H9 (cell line): ENCODE measurements around the gene ALPG. TPM values are rescaled to one million over a fixed set of nuclear protein-coding genes. Genes with fewer than 3 reads are reported as not detected.
A peak's percentile ranks its signal among the peaks of the same experiment; 100 is the strongest.

Experiments used
- DNase-seq: peaks from one replicate; pipeline ENCODE4 v3.0.0-alpha.2; 2017
- H2AFZ ChIP-seq: one replicate; pipeline ENCODE4 v1.6.1; 2013; ENCODE audit warnings: mild to moderate bottlenecking, low read length, control low read depth, moderate library complexity
- H2AK5ac ChIP-seq: 2 replicates; pipeline ENCODE4 v1.6.1; 2013; ENCODE audit warnings: low read length, control low read depth, mixed read lengths; ENCODE audit not compliant: insufficient read length
- H2BK120ac ChIP-seq: one replicate; pipeline ENCODE4 v1.6.1; 2013; ENCODE audit warnings: low read depth, mild to moderate bottlenecking, low read length, control low read depth, inconsistent platforms; ENCODE audit not compliant: poor library complexity, severe bottlenecking
- H2BK12ac ChIP-seq: 2 replicates; pipeline ENCODE4 v1.6.1; 2013; ENCODE audit warnings: low read length, control low read depth, mixed read lengths, low read depth; ENCODE audit not compliant: insufficient read length
- H2BK15ac ChIP-seq: 2 replicates; pipeline ENCODE4 v1.6.1; 2013; ENCODE audit warnings: low read depth, low read length, control low read depth
- H2BK20ac ChIP-seq: one replicate; pipeline ENCODE4 v1.6.1; 2013; ENCODE audit warnings: low read depth, mild to moderate bottlenecking, low read length, control low read depth, inconsistent platforms; ENCODE audit not compliant: poor library complexity, severe bottlenecking
- H2BK5ac ChIP-seq: 2 replicates; pipeline ENCODE4 v1.6.1; 2013; ENCODE audit warnings: low read length, control low read depth, mixed read lengths; ENCODE audit not compliant: insufficient read length
- H3K14ac ChIP-seq: 2 replicates; pipeline ENCODE4 v1.6.1; 2013; ENCODE audit warnings: low read length, control low read depth; ENCODE audit not compliant: insufficient read depth
- H3K18ac ChIP-seq: 2 replicates; pipeline ENCODE4 v1.6.1; 2013; ENCODE audit warnings: low read depth, mild to moderate bottlenecking, mixed read lengths, low read length, control low read depth; ENCODE audit not compliant: insufficient read length
- H3K23ac ChIP-seq: 2 replicates; pipeline ENCODE4 v1.6.1; 2013; ENCODE audit warnings: low read length, control low read depth, mixed read lengths, low read depth; ENCODE audit not compliant: insufficient read length
- H3K23me2 ChIP-seq: 2 replicates; pipeline ENCODE4 v1.6.1; 2013; ENCODE audit warnings: low read depth, mild to moderate bottlenecking, mixed read lengths, low read length, control low read depth; ENCODE audit not compliant: insufficient read length, poor library complexity, severe bottlenecking
- H3K27ac ChIP-seq: 2 replicates; pipeline ENCODE4 v1.5.1; 2013; ENCODE audit warnings: low read length, control low read depth, mixed read lengths, low read depth; ENCODE audit not compliant: insufficient read length
- H3K27me3 ChIP-seq: 2 replicates; pipeline ENCODE4 v1.6.1; 2013; ENCODE audit warnings: low read length, control low read depth, inconsistent platforms; ENCODE audit not compliant: insufficient read depth
- H3K4ac ChIP-seq: 2 replicates; pipeline ENCODE4 v1.6.1; 2013; ENCODE audit warnings: low read depth, mild to moderate bottlenecking, control low read depth, inconsistent platforms, low read length, moderate library complexity
- H3K4me1 ChIP-seq: 2 replicates; pipeline ENCODE4 v1.6.1; 2013; ENCODE audit warnings: low read length, control low read depth, inconsistent platforms; ENCODE audit not compliant: insufficient read depth
- H3K4me2 ChIP-seq: 2 replicates; pipeline ENCODE4 v1.6.1; 2013; ENCODE audit warnings: low read length, control low read depth, mixed read lengths; ENCODE audit not compliant: insufficient read length, insufficient read depth
- H3K56ac ChIP-seq: 2 replicates; pipeline ENCODE4 v1.6.1; 2013; ENCODE audit warnings: low read depth, mild to moderate bottlenecking, mixed read lengths, low read length, control low read depth; ENCODE audit not compliant: insufficient read length
- H3K79me1 ChIP-seq: 2 replicates; pipeline ENCODE4 v1.6.1; 2013; ENCODE audit warnings: low read depth, mild to moderate bottlenecking, moderate library complexity, low read length, control low read depth, inconsistent platforms; ENCODE audit not compliant: insufficient read depth, poor library complexity, severe bottlenecking
- H3K79me2 ChIP-seq: 2 replicates; pipeline ENCODE4 v1.6.1; 2013; ENCODE audit warnings: low read length, control low read depth, inconsistent platforms; ENCODE audit not compliant: insufficient read depth
- H3K9ac ChIP-seq: 2 replicates; pipeline ENCODE4 v1.6.1; 2013; ENCODE audit warnings: low read length, control low read depth, mixed read lengths; ENCODE audit not compliant: insufficient read length; ENCODE audit errors: extremely low read depth
- H3K9me3 ChIP-seq: one replicate; pipeline ENCODE4 v1.6.1; 2013; ENCODE audit warnings: low read depth, low read length, inconsistent platforms; ENCODE audit not compliant: control insufficient read depth
- H3T11ph ChIP-seq: one replicate; pipeline ENCODE4 v1.6.1; 2013; ENCODE audit warnings: mild to moderate bottlenecking, low read length, control low read depth, inconsistent platforms
- H4K20me1 ChIP-seq: one replicate; pipeline ENCODE4 v1.6.1; 2013; ENCODE audit not compliant: control insufficient read depth, insufficient read length, insufficient read depth
- H4K5ac ChIP-seq: 2 replicates; pipeline ENCODE4 v1.6.1; 2013; ENCODE audit warnings: low read depth, mild to moderate bottlenecking, mixed read lengths, low read length, control low read depth; ENCODE audit not compliant: insufficient read length
- H4K8ac ChIP-seq: replicated peaks from 2 replicates; pipeline ENCODE4 v1.6.1; 2013; ENCODE audit warnings: low read length, control low read depth, mixed read lengths, low read depth; ENCODE audit not compliant: insufficient read length
- H4K91ac ChIP-seq: 2 replicates; pipeline ENCODE4 v1.6.1; 2013; ENCODE audit warnings: low read depth, mild to moderate bottlenecking, moderate library complexity, mixed read lengths, low read length, control low read depth; ENCODE audit not compliant: insufficient read length
- H3K27ac Mint-ChIP-seq, 3 experiments: 2 replicates in 2 of 3; 3 replicates in 1 of 3; pipeline ENCODE4 v1.8.0; 2020 to 2021; ENCODE audit warnings: mixed read lengths in 3 of 3, mild to moderate bottlenecking in 1 of 3, moderate library complexity in 1 of 3
- H3K27me3 Mint-ChIP-seq: 2 replicates; pipeline ENCODE4 v1.8.0; 2021; ENCODE audit warnings: low read depth, mild to moderate bottlenecking, moderate library complexity, mixed read lengths
- H3K36me3 Mint-ChIP-seq, 3 experiments: 2 replicates in 2 of 3; 3 replicates in 1 of 3; pipeline ENCODE4 v1.8.0; 2020 to 2021; ENCODE audit warnings: low read depth in 3 of 3, mixed read lengths in 3 of 3; ENCODE audit not compliant: insufficient read depth in 1 of 3
- H3K4me1 Mint-ChIP-seq, 2 experiments: 2 replicates each; pipeline ENCODE4 v1.8.0; 2020; ENCODE audit warnings: mixed read lengths in 2 of 2
- H3K4me3 Mint-ChIP-seq, 2 experiments: 2 replicates in 1 of 2; 3 replicates in 1 of 2; pipeline ENCODE4 v1.8.0; 2020 to 2021; ENCODE audit warnings: mild to moderate bottlenecking in 2 of 2, mixed read lengths in 2 of 2, moderate library complexity in 1 of 2
- H3K9me3 Mint-ChIP-seq, 2 experiments: 2 replicates in 1 of 2; 3 replicates in 1 of 2; pipeline ENCODE4 v1.8.0; 2020; ENCODE audit warnings: mild to moderate bottlenecking in 2 of 2, mixed read lengths in 2 of 2, moderate library complexity in 1 of 2
- WGBS: extraction: QIAGEN DNeasy Blood & Tissue Kit; methylation state at CpG from one replicate; pipeline ENCODE4 v1.1.7; 2013; ENCODE audit warnings: missing lambda C conversion rate, low lambda C conversion rate, mixed read lengths; ENCODE audit not compliant: insufficient read length; ENCODE audit errors: extremely low coverage; 5-methylcytosine and 5-hydroxymethylcytosine counted together
- total RNA-seq: library from RNA; stranded (reverse); gene quantifications from 2 replicates; pipeline ENCODE4 v1.2.1, GENCODE V29; 2021
- TF ChIP-seq, protein P1 (sequence below): fragments of 200-600 bp; sonication (generic); conservative IDR thresholded peaks from 3 replicates; pipeline ENCODE4 v1.8.0; 2021; ENCODE audit warnings: antibody characterized with exemption, mild to moderate bottlenecking

The ALPG gene
- total RNA-seq, 1 experiment from 2014 or later, result 1.3 TPM

DNA sequence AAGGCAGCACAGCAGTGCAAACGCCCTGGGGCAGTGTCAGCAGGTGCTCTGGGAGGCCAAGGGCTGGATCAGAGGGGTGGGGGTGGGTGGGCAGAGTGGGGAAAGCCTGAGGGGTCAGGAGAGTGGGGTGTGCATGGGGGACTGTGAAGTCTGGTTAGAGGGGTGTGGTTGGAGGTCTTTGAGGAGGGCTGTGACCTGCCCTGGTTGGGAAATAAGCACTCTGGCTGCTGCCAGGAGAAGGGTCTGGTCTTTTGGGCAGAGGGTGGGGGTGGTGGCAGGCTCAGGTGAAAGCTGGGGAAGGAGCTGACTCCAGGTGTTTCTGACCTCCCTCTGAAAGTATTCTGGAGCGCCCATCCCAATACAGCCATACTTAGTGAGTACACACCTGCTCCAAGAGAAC lies 53.5 kb downstream of the ALPG start:
- Histone ChIP-seq H3K9me3 (no peaks in the 10 kb centered on the region), H3K23me2 (no peaks in the 10 kb centered on the region), H3K18ac (no peak overlapping the region), H3K79me1 (no peaks in the 10 kb centered on the region), H2AFZ (no peak overlapping the region), H3K27ac (no peak overlapping the region), H3K9ac (no peak overlapping the region), H3K4me2 (no peak overlapping the region), H3K79me2 (no peaks in the 10 kb centered on the region), H4K20me1 (no peaks in the 10 kb centered on the region), H2AK5ac (no peak overlapping the region), H3K4me1 (no peaks in the 10 kb centered on the region), H2BK20ac (no peak overlapping the region), H3K4ac (no peak overlapping the region), H3K56ac (no peak overlapping the region), H3K23ac (no peak overlapping the region), H3K27me3 (no peaks in the 10 kb centered on the region), H2BK5ac (no peak overlapping the region), H2BK12ac (no peak overlapping the region), H2BK120ac (no peak overlapping the region), H3K14ac (no peak overlapping the region; the same call in 1 of the 2 replicates), H4K8ac (no peak overlapping the region), H4K5ac (no peak overlapping the region), H3T11ph (no peak overlapping the region), H4K91ac (no peak overlapping the region), H2BK15ac (no peak overlapping the region)
- peak; percentile 15 for DNase-seq
- Mint-ChIP-seq H3K27me3 (peaks cover 30% of the 10 kb centered on the region), H3K4me1 (no peaks in the 10 kb centered on the region), H3K27ac (no peak overlapping the region), H3K4me3 (no peak overlapping the region), H3K36me3 (no peaks in the 10 kb centered on the region), H3K9me3 (no peaks in the 10 kb centered on the region)
- TF ChIP-seq, protein P1, sequence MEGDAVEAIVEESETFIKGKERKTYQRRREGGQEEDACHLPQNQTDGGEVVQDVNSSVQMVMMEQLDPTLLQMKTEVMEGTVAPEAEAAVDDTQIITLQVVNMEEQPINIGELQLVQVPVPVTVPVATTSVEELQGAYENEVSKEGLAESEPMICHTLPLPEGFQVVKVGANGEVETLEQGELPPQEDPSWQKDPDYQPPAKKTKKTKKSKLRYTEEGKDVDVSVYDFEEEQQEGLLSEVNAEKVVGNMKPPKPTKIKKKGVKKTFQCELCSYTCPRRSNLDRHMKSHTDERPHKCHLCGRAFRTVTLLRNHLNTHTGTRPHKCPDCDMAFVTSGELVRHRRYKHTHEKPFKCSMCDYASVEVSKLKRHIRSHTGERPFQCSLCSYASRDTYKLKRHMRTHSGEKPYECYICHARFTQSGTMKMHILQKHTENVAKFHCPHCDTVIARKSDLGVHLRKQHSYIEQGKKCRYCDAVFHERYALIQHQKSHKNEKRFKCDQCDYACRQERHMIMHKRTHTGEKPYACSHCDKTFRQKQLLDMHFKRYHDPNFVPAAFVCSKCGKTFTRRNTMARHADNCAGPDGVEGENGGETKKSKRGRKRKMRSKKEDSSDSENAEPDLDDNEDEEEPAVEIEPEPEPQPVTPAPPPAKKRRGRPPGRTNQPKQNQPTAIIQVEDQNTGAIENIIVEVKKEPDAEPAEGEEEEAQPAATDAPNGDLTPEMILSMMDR, result no peak
- no CpG with 5 or more reads among the region's 2 CpGs for WGBS

Other genes starting within 250 kb of the ALPG start
- 0.15 and 0.20 TPM in 2 replicates for gene ALPP, start 28.1 kb upstream of the ALPG start, total RNA-seq
- gene ALPI, start 49.3 kb downstream of the ALPG start, total RNA-seq, result not detected in 2 replicates
- gene ECEL1, start 81.0 kb downstream of the ALPG start, total RNA-seq, result 8.2 and 8.4 TPM in 2 replicates
- gene PRSS56, start 113.5 kb downstream of the ALPG start, total RNA-seq, result not detected in 2 replicates
- not detected in 2 replicates for gene CHRND, start 119.3 kb downstream of the ALPG start, total RNA-seq
- not detected in 2 replicates for gene CHRNG, start 132.8 kb downstream of the ALPG start, total RNA-seq
- 4.8 and 6.3 TPM in 2 replicates for gene TIGD1, start 143.7 kb downstream of the ALPG start, total RNA-seq
- gene EIF4E2, start 143.8 kb downstream of the ALPG start, total RNA-seq, result 108 and 109 TPM in 2 replicates
- 2.7 and 2.8 TPM in 2 replicates for gene EFHD1, start 226.8 kb downstream of the ALPG start, total RNA-seq